Spleen (tissue), 7 donors: ENCODE results near the gene HMCN2.

Experiments used
- CTCF ChIP-seq, 11 experiments: fragments of 200-600 bp in 7 of 11; fragments of 450-650 bp in 4 of 11; sonication (generic) in 4 of 11; IDR thresholded peaks in 8 of 11; conservative IDR thresholded peaks in 3 of 11; 1 replicate in 7 of 11; 2 replicates in 4 of 11; pipeline versions ENCODE4 v1.4.0 to v1.8.0; 2016 to 2021; ENCODE audit warnings: antibody characterized with exemption in 11 of 11, inconsistent platforms in 4 of 11, mild to moderate bottlenecking in 1 of 11
- POLR2A ChIP-seq, 3 donors: fragments of 450-650 bp; IDR thresholded peaks; one replicate each; pipeline ENCODE4 v1.5.1; 2017; ENCODE audit warnings: antibody characterized with exemption in 3 of 3, mild to moderate bottlenecking in 1 of 3
- donor health status: DM: no; HTN: no; CAD: no; lungs with moderate emphysema.
- donor health status: DM: no; HTN: no; CAD: no.
- donor health status: DM: no; HTN: no; CAD: no.

DNA sequence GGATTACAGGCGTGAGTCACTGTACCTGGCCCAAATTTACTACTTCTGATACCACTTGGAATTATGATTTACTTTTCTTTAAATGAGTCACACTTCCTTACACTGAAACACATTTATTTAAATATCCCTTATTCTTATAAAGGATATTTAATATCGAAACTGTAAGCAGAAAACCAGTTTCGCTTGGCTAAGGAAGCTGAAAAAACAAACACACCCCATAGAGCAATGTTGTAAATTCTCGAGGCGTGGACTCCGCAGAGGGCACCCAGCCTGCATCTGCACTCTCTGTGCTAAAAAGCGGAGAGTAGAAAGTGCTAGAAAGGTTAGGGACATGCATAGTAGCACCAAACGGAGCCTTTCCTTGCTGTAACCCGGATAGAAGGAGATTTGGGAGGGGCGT, 86.5 kb downstream of the HMCN2 start:
- TF ChIP-seq CTCF (IDR thresholded peaks at IDR 0.05 in 8 of 11, conservative IDR thresholded peaks at IDR 0.05 in 3 of 11) (no peak), POLR2A (IDR thresholded peaks at IDR 0.05) (no peak)
